GM18505 (cell line): ENCODE data around the gene GPSM1.

Source experiments
- ATAC-seq: cut with Tn5 transposase; IDR thresholded peaks from one replicate; pipeline ENCODE4 v1.9.1; 2021; ENCODE audit not compliant: unreplicated experiment
- POLR2A ChIP-seq: IDR thresholded peaks from 4 replicates; pipeline ENCODE4 v1.6.1; 2011; ENCODE audit warnings: borderline replicate concordance; ENCODE audit not compliant: insufficient read depth, insufficient read length; ENCODE audit errors: extremely low read depth

The GPSM1 gene

DNA sequence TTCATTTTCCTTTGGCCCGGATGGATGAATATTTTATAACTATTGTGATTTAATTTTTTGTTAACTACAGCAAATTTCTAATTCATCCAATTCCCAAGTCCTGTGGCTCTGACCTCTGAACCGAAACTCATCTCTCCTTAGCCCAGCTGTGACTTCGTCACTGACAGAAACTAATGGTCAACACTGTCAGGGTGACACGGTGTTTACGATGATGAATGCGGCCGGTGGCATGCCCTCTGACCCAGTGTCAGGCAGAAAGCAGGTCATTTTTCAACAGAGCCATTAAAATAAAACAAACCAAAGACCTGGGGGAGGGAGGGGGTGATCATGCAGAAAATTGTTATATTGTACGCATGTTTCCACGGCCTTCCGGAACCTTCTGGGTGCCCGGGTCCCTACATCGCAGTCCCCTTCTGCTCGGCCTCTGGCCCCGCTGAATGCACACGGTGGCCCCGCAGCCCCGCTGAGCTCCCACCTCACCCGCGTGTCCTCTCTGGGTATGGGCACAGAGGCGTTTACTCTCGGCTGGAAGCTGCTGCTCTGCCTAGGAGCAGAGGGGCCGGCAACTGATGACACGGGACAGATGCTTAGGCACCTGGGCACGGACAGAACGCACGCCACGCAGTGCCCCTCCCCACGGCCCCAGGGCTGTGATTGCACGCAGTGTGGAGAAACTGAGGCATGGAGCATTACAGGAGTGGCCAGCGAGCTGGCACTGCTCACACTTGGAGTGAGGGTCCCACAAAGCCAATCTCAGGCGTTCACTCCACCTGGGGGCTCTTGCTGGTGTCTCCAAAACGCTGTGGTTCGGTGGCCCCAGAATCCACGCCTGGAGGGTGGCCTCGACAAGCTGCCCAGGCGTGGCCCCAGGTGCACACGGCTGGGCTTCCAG lies 31.6 kb upstream of the GPSM1 start:
- ATAC-seq, result no peak

DNA sequence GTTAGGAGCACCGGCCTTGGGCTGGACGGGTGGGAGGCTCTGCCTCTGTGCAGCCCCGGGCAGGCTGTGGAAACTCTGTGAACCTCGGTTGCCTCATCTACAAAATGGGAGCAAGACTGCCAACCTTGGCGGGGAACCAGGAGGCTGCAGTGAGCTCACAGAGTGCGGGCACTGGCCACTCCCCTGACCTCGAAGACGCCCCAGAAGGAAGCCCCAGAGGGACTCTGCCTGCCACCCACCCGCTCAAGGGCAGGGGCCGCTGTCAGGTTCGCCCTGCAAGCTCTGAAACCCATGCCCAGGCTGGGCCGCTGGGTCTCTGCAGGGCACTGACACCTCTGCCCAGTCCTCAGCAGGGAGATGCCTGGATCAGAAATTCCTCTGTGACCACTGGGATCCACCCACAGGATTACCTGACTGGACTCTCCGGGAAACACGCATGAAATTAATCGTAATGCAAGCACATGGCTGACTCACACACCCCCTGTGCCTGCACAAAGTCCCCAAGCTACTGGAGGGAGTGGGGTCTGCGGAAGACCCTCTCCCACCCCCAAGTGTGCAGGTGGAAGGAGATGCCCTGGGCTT lies 30.8 kb upstream of the GPSM1 start:
- ATAC-seq, result no peak
- TF ChIP-seq POLR2A, result no peak

More for the DNA sequence above, 31.6 kb upstream of the GPSM1 start:
- no peak for TF ChIP-seq POLR2A

GRCh38 chr9:136297016-136297691 lies 30.2 kb upstream of the GPSM1 start:
- no peak for ATAC-seq
- no peak for TF ChIP-seq POLR2A

DNA sequence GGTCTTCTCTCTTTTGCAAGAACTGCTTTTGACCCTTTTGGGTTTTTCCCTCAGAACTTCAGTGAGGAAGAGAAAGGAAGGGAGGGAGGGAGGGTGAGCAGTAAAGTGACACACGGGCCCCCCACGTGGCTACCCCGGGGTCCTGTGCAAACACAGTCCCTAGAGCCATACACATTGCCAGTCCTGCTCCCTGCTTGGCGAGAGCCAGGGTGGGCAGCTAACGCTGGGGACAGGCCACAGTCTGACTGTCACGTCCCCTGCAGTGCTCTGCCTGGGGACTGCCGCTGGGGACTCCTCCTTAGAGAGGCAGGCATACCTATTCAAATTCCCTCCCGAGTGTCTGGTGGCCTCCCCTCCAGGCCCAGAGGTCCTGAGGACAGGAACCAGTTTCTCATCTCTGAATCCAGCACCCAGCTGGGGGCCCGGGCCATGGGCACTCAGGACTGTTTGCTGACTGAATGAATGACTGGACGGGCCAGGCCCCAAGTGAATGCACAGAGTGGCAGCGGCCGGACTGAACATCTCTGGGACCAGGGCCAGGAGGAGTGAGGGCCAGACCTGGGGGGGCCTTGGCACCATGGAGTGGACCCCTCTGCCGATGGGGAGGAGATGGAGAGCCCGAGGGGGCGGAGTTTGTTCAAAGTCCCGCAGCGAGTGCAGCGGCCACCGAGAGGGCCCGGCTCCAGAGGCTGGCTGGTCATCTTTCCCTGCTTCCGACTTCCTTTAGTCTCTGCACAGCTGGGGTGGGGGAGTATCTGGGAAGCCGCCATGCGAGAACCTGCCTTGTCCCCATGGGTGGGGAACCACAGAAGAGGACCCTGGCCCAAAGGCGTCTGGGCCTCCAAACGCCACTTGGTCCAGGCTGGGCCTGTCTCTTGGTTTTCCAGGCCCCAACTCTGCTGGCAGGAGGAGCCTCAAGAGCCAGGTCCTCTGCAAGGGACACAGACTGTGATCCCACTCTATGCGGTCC lies 29.3 kb upstream of the GPSM1 start:
- TF ChIP-seq POLR2A, result no peak
- ATAC-seq, result no peak

- ATAC-seq, result no peak
- TF ChIP-seq POLR2A, result no peak
Measured at GRCh38 chr9:136299116-136299515, 28.2 kb upstream of the GPSM1 start.

GRCh38 chr9:136299541-136299940 lies 27.8 kb upstream of the GPSM1 start:
- ATAC-seq, result no peak
- TF ChIP-seq POLR2A, result no peak

DNA sequence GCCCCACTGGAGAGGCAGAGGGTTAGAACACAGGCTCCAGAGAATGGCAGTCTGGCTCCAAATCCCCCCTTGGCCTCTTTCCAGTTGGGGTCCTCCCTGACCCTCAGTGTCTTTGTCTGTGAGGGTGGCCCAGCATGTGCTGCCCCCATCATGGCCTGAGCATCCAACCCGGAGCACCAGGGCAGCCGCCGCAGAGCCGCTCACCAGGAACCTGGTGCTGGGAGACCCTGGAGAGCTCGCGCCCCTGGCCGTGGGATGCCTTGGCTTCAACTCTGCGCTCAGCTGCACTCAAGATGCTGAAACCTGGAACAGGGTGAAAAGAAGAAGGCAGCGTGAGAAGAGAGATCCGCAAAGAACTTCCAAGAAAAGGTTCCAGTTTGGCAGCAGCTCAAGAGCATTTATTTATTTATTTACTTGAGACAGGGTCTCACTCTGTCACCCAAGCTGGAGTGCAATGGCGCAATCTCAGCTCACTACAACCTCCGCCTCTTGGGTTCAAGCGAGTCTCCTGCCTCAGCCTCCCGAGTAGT lies 27.3 kb upstream of the GPSM1 start:
- TF ChIP-seq POLR2A, result no peak
- no peak for ATAC-seq

DNA sequence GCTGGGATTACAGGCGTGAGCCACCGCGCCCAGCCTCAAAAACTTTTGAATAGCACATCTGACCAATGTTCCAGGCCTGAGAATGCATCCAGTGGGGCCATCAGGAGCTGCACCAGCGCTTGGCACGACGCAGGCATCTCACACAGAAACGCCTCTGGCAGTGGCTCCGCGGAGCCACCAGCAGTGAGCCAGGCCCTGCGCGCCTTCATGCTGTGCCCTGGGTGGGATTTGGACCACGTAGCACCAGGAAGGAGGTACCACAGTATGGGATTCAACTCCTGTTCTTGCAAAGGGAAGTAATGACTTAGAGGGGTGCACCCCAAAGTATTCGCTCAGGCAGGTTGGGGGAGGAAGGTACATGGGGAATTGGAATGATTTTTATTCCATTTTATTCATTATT lies 26.5 kb upstream of the GPSM1 start:
- ATAC-seq, result no peak
- TF ChIP-seq POLR2A, result no peak

- no peak for ATAC-seq
- no peak for TF ChIP-seq POLR2A
Measured at GRCh38 chr9:136302527-136302926, 24.8 kb upstream of the GPSM1 start.

GRCh38 chr9:136303066-136303824 lies 24.1 kb upstream of the GPSM1 start:
- ATAC-seq, result no peak

DNA sequence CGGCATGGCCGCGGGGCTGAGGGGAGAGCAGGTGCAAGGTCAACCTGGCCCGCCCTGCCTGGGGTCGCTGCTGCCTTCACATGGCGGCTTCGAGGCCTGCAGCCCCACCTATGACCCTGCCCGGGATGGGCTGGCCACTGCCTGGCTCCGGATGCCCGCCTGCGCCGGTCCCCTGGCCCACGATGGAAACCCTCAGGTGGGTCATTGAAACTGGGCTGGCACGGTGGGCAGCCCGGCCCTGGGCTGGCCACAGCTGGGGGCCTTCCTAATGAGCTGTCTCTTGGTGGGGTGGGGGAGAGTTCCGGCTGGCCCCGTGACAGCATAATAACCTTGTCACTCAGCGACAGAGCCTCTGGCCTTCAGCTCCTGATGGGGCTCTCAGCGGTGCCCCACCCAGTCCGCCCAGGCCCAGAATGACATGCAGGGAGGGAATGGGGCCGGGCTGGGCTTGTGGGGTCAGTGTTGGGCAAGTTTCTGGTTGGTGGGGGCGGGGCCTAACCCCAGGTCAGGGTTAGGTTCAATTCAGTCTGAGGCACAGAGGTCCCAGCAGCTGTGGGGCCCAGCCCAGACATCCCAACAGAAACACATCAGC lies 23.4 kb upstream of the GPSM1 start, which contains the start of gene CCDC187:
Gene CCDC187 (minus strand): TSS at position 270 of the 592 bp plus-strand sequence. CDS start 264 bp downstream, at position 6.
- ATAC-seq, result no peak
- TF ChIP-seq POLR2A, result no peak

More at GRCh38 chr9:136303066-136303824, 24.1 kb upstream of the GPSM1 start:
- TF ChIP-seq POLR2A, result no peak
